K562 (cell line): ENCODE results near the gene CORO2A. TPM values are rescaled to one million over a fixed set of nuclear protein-coding genes. Genes with fewer than 3 reads are reported as not detected.

Source experiments
- CUX1 ChIP-seq: fragments of 200-800 bp; sonication (Bioruptor generic); IDR thresholded peaks from 2 replicates; pipeline ENCODE4 v1.6.1; 2016; ENCODE audit warnings: missing genetic modification characterization, missing compliant biosample characterization
- GABPB2 ChIP-seq: fragments of 250-450 bp; sonication (Bioruptor Pico); conservative IDR thresholded peaks from 2 replicates; pipeline ENCODE4 v1.5.1; 2021; ENCODE audit warnings: mild to moderate bottlenecking
- GTF2A2 ChIP-seq: IDR thresholded peaks from 2 replicates; pipeline ENCODE4 v1.6.1; 2016; ENCODE audit warnings: mild to moderate bottlenecking, missing genetic modification characterization, missing compliant biosample characterization
- ID3 ChIP-seq, 2 experiments: fragments of 250-450 bp in 1 of 2; fragments of 450-650 bp in 1 of 2; sonication (Bioruptor Pico) in 1 of 2; IDR thresholded peaks; 2 replicates each; pipeline versions ENCODE4 v1.6.1 to v1.8.0; 2016 to 2021; ENCODE audit warnings: mild to moderate bottlenecking in 2 of 2, moderate library complexity in 2 of 2, missing compliant biosample characterization in 1 of 2, missing genetic modification characterization in 1 of 2
- L3MBTL2 ChIP-seq: fragments of 450-650 bp; IDR thresholded peaks from 2 replicates; pipeline ENCODE4 v1.6.1; 2016; ENCODE audit warnings: mild to moderate bottlenecking, moderate library complexity
- MEIS2 ChIP-seq: fragments of 450-650 bp; IDR thresholded peaks from 2 replicates; pipeline ENCODE4 v1.6.1; 2014; ENCODE audit warnings: mild to moderate bottlenecking; ENCODE audit not compliant: partially characterized antibody
- MNT ChIP-seq, 2 experiments: fragments of 450-650 bp; conservative IDR thresholded peaks; 2 replicates each; pipeline ENCODE4 v1.6.1; 2017; ENCODE audit warnings: mild to moderate bottlenecking in 2 of 2, moderate library complexity in 2 of 2
- PHF21A ChIP-seq: fragments of 450-650 bp; IDR thresholded peaks from 2 replicates; pipeline ENCODE4 v1.6.1; 2017; ENCODE audit warnings: low read depth, borderline replicate concordance
- RFX5 ChIP-seq: IDR thresholded peaks from 2 replicates; pipeline ENCODE4 v1.6.1; 2011; ENCODE audit warnings: low read depth, mild to moderate bottlenecking, improper control_type of control experiment, low read length
- SAFB2 ChIP-seq: fragments of 200-400 bp; formaldehyde crosslinking; IDR thresholded peaks from 2 replicates; pipeline ENCODE4 v1.6.1; 2018; ENCODE audit warnings: borderline replicate concordance, low read length, low read depth, moderate library complexity; ENCODE audit not compliant: severe bottlenecking
- SFPQ ChIP-seq: fragments of 200-400 bp; formaldehyde crosslinking; IDR thresholded peaks from 2 replicates; pipeline ENCODE4 v1.6.1; 2017; ENCODE audit warnings: mild to moderate bottlenecking, low read depth, low read length, moderate library complexity
- SNIP1 ChIP-seq: fragments of 450-650 bp; IDR thresholded peaks from 2 replicates; pipeline ENCODE4 v1.7.1; 2017; ENCODE audit warnings: low read depth, mild to moderate bottlenecking
- SP2 ChIP-seq: IDR thresholded peaks from 2 replicates; pipeline ENCODE4 v1.6.1; 2011; ENCODE audit warnings: mild to moderate bottlenecking, low read depth, low read length, moderate library complexity; ENCODE audit not compliant: poor library complexity, severe bottlenecking; ENCODE audit errors: extremely low read depth
- ZEB2 ChIP-seq: fragments of 450-650 bp; IDR thresholded peaks from 2 replicates; pipeline ENCODE4 v1.6.1; 2016
- polyA plus RNA-seq, 8 experiments: library from polyadenylated mRNA; depleted of rRNA in 4 of 8; stranded (reverse) in 5 of 8; unstranded in 3 of 8; fragments of >200 nt; fragmentation: Nextera tagmentation in 2 of 8; fragmentation: Illumina TruSeq in 1 of 8; extraction: Ambion mirVana in 2 of 8; extraction: Trizol in 1 of 8; gene quantifications; 2 replicates each; pipeline versions ENCODE4 v1.2.1 to v1.2.3, GENCODE V29; 2011 to 2014; ENCODE audit warnings: inconsistent platforms in 1 of 8, missing spikeins in 1 of 8
- total RNA-seq, 7 experiments: library from RNA; depleted of rRNA in 6 of 7; stranded (reverse); fragments of >200 nt in 6 of 7; fragmentation: Illumina TruSeq in 2 of 7; extraction: Trizol in 2 of 7; gene quantifications; 2 replicates each; pipeline versions ENCODE4 v1.2.1 to v1.2.3, GENCODE V29; 2011 to 2021; ENCODE audit warnings: low replicate concordance in 1 of 7

CORO2A gene
- total and polyA plus RNA-seq, 9 of the 15 experiments (the other 6 are each of a cell fraction or from before 2014, with no cell fraction given) = 9.5 to 26.6 (median 18.0) TPM

- no peak for TF ChIP-seq CUX1 (CRISPR knock-in tag)
- TF ChIP-seq MEIS2 = no peak
- TF ChIP-seq ZEB2 = no peak; the same call in 1 of the 2 replicates
- TF ChIP-seq MNT (conservative IDR thresholded peaks at IDR 0.05) = peak; percentile 63 to 87; a peak in 3 of 4 replicates
- no peak for TF ChIP-seq GABPB2 (CRISPR knock-in tag)
- peak; percentile 58 for TF ChIP-seq L3MBTL2
- TF ChIP-seq SNIP1 = no peak
- no peak for TF ChIP-seq GTF2A2 (tag)
- TF ChIP-seq RFX5 = no peak
- TF ChIP-seq PHF21A = peak; percentile 9; the same call in 1 of the 2 replicates
- TF ChIP-seq SFPQ = no peak
- TF ChIP-seq SP2 = no peak
- TF ChIP-seq ID3 (CRISPR knock-in tag; IDR thresholded peaks at IDR 0.05) = no peak
- TF ChIP-seq ID3 (tag; IDR thresholded peaks at IDR 0.05) = no peak; the same call in none of the 2 replicates
- TF ChIP-seq SAFB2 = no peak
Measured at GRCh38 chr9:98192503-98193335, at the start of gene CORO2A (continued).
